HFFc6 (cell line): ENCODE measurements around the gene ACADS. TPM values are rescaled to one million over a fixed set of nuclear protein-coding genes. Genes with fewer than 3 reads are reported as not detected.

Source experiments
- DNase-seq: peaks from one replicate; pipeline ENCODE4 v3.0.0-alpha.2; 2018
- H3K27ac Mint-ChIP-seq: 2 replicates; pipeline ENCODE4 v1.8.0; 2020; ENCODE audit warnings: mild to moderate bottlenecking, mixed read lengths
- H3K27me3 Mint-ChIP-seq: 2 replicates; pipeline ENCODE4 v1.8.0; 2021; ENCODE audit warnings: mild to moderate bottlenecking, moderate library complexity, mixed read lengths; ENCODE audit not compliant: insufficient read depth
- H3K36me3 Mint-ChIP-seq: 2 replicates; pipeline ENCODE4 v1.8.0; 2021; ENCODE audit warnings: low read depth, mixed read lengths
- H3K4me1 Mint-ChIP-seq: 2 replicates; pipeline ENCODE4 v1.8.0; 2020; ENCODE audit warnings: low read depth, mixed read lengths
- H3K4me3 Mint-ChIP-seq: 2 replicates; pipeline ENCODE4 v1.8.0; 2020; ENCODE audit warnings: mild to moderate bottlenecking, moderate library complexity, mixed read lengths
- H3K9me3 Mint-ChIP-seq: 2 replicates; pipeline ENCODE4 v1.8.0; 2020; ENCODE audit warnings: mild to moderate bottlenecking, mixed read lengths
- CTCF ChIP-seq: fragments of 200-600 bp; sonication (generic); IDR thresholded peaks from 2 replicates; pipeline ENCODE4 v1.5.0; 2021; ENCODE audit warnings: antibody characterized with exemption, mild to moderate bottlenecking
- total RNA-seq, 6 experiments: library from RNA; stranded (reverse); fragmentation: NEBNext Ultra II Directional; extraction: Animal tissue kit (Norgen Biotek cat#: 25700); gene quantifications; 2 replicates in 1 of 6; 3 replicates in 5 of 6; pipeline ENCODE4 v1.2.3, GENCODE V29; 2021

The ACADS gene
- total RNA-seq, 6 experiments from 2014 or later, result 0.99 to 2.4 (median 2.0) TPM

- Mint-ChIP-seq H3K36me3 (no peaks in the 10 kb centered on the region), H3K9me3 (no peaks in the 10 kb centered on the region), H3K4me1 (peaks cover 32% of the 10 kb centered on the region), H3K27ac (no peak overlapping the region; the same call in 1 of the 2 replicates), H3K4me3 (peak overlapping the region; percentile 91), H3K27me3 (no peaks in the 10 kb centered on the region; the same call in none of the 2 replicates)
- DNase-seq, result no peak
- TF ChIP-seq CTCF, result no peak
Observed at GRCh38 chr12:120685522-120685921, 40.1 kb upstream of the ACADS start.

- peak overlapping the region; percentile 96 for H3K27ac Mint-ChIP-seq
- peak; percentile 97 for DNase-seq
- H3K27me3 Mint-ChIP-seq, result no peaks in the 10 kb centered on the region; the same call in none of the 2 replicates
- peak overlapping the region; percentile 91 for H3K4me3 Mint-ChIP-seq
- H3K36me3 Mint-ChIP-seq, result no peaks in the 10 kb centered on the region
- TF ChIP-seq CTCF, result no peak
- peaks cover 35% of the 10 kb centered on the region for H3K4me1 Mint-ChIP-seq
- no peaks in the 10 kb centered on the region for H3K9me3 Mint-ChIP-seq
Observed at GRCh38 chr12:120686151-120686689, 39.4 kb upstream of the ACADS start.

GRCh38 chr12:120686690-120687577 lies 38.7 kb upstream of the ACADS start, which contains the start of gene MLEC:
TSS of gene MLEC (plus strand) at chr12:120687149. CDS start at chr12:120687297, 148 bp downstream.
- DNase-seq, result peak; percentile 98
- Mint-ChIP-seq H3K9me3 (no peaks in the 10 kb centered on the region), H3K4me1 (peaks cover 41% of the 10 kb centered on the region), H3K4me3 (peak within 1 kb of the TSS; percentile 93), H3K36me3 (no peaks in the 10 kb centered on the region), H3K27ac (peak within 1 kb of the TSS; percentile 96), H3K27me3 (no peaks in the 10 kb centered on the region; the same call in none of the 2 replicates)
- peak; percentile 27; the same call in 1 of the 2 replicates for TF ChIP-seq CTCF

- Mint-ChIP-seq H3K4me1 (peaks cover 49% of the 10 kb centered on the region), H3K27me3 (no peaks in the 10 kb centered on the region; the same call in none of the 2 replicates), H3K36me3 (no peaks in the 10 kb centered on the region), H3K27ac (peak overlapping the region; percentile 76), H3K9me3 (no peaks in the 10 kb centered on the region), H3K4me3 (peak overlapping the region; percentile 93)
- TF ChIP-seq CTCF, result no peak
- DNase-seq, result no peak
Observed at GRCh38 chr12:120687578-120688289, 37.9 kb upstream of the ACADS start.

- Mint-ChIP-seq H3K4me3 (peak overlapping the region; percentile 93), H3K36me3 (peaks cover 6% of the 10 kb centered on the region), H3K9me3 (no peaks in the 10 kb centered on the region), H3K27me3 (no peaks in the 10 kb centered on the region; the same call in 1 of the 2 replicates), H3K4me1 (peaks cover 57% of the 10 kb centered on the region), H3K27ac (peak overlapping the region; percentile 76)
- TF ChIP-seq CTCF, result no peak
- no peak for DNase-seq
Observed at GRCh38 chr12:120688527-120689071, 37.0 kb upstream of the ACADS start.
